HFF-Myc (cell line): ENCODE results near the gene SPIN3.
A peak's percentile ranks its signal among the peaks of the same experiment; 100 is the strongest.
"Not testable (repeated sequence)": the region's sequence is repeated elsewhere in the genome, so short reads cannot be mapped to it uniquely, and the experiment has no call there.

ENCODE experiments used
- DNase-seq: peaks from one replicate; pipeline ENCODE4 v3.0.0-alpha.2; 2011; ENCODE audit warnings: low read depth; ENCODE audit errors: extremely low read depth
- H3K4me3 ChIP-seq: replicated peaks from 2 replicates; pipeline ENCODE4 v1.5.1; 2011; ENCODE audit warnings: low read depth, mild to moderate bottlenecking, control low read depth, low read length
- CTCF ChIP-seq: IDR thresholded peaks from 2 replicates; pipeline ENCODE4 v1.5.1; 2012; ENCODE audit warnings: mild to moderate bottlenecking, low read depth, low read length, control low read depth; ENCODE audit errors: missing control alignments

Gene SPIN3

GRCh38 chrX:56995271-56995994 is at the start of gene SPIN3:
SPIN3 (minus strand) TSS chrX:56995541; CDS start chrX:56994947, 594 bp downstream.
- peak within 1 kb of the TSS; percentile 74 for H3K4me3 ChIP-seq
- no peak for TF ChIP-seq CTCF
- no peak for DNase-seq

GRCh38 chrX:57044245-57044644 is 48.9 kb upstream of the SPIN3 start:
- DNase-seq: no peak
- TF ChIP-seq CTCF: no peak
- H3K4me3 ChIP-seq: no peak overlapping the region

- DNase-seq, H3K4me3 ChIP-seq: not testable (repeated sequence)
Measured at GRCh38 chrX:57037265-57037664, 41.9 kb upstream of the SPIN3 start.

- TF ChIP-seq CTCF: no peak
- no peak for DNase-seq
- peak overlapping the region; percentile 74 for H3K4me3 ChIP-seq
Measured at GRCh38 chrX:56994375-56995270, 718 bp downstream of the SPIN3 start.

GRCh38 chrX:56987741-56988140 is 7.6 kb downstream of the SPIN3 start:
- no peak for DNase-seq
- no peak for TF ChIP-seq CTCF
- H3K4me3 ChIP-seq: no peak overlapping the region

- no peak overlapping the region for H3K4me3 ChIP-seq
- DNase-seq: no peak
- no peak for TF ChIP-seq CTCF
Measured at GRCh38 chrX:56986138-56986537, 9.2 kb downstream of the SPIN3 start.

GRCh38 chrX:56978172-56978571 is 17.2 kb downstream of the SPIN3 start:
- no peak for DNase-seq
- peak; percentile 54 for TF ChIP-seq CTCF

More at GRCh38 chrX:56978172-56978571, 17.2 kb downstream of the SPIN3 start:
- no peak overlapping the region for H3K4me3 ChIP-seq
